ENCODE measurements around the gene EDA.

DNA sequence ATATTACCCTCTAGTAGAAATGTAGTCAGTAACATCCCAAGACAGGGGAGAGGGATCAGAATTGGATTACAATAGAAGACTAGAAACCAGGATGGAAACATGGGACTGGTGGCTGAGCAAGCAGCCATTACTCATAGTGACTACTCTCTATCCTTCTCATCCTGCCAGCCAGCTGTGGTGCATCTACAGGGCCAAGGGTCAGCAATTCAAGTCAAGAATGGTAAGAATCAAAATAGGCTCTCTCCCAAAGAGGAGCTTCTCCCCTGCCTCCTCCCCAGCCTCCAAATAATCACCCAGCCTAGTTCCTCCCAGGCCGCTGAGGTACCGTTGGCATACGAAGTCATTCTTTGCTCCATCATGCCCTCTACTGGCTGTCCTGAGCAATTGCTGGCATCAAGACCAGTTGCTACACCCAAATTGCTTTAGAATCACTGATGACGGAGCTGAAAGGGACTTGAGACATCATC, 414.4 kb downstream of the EDA start:
- TF ChIP-seq, protein P1, sequence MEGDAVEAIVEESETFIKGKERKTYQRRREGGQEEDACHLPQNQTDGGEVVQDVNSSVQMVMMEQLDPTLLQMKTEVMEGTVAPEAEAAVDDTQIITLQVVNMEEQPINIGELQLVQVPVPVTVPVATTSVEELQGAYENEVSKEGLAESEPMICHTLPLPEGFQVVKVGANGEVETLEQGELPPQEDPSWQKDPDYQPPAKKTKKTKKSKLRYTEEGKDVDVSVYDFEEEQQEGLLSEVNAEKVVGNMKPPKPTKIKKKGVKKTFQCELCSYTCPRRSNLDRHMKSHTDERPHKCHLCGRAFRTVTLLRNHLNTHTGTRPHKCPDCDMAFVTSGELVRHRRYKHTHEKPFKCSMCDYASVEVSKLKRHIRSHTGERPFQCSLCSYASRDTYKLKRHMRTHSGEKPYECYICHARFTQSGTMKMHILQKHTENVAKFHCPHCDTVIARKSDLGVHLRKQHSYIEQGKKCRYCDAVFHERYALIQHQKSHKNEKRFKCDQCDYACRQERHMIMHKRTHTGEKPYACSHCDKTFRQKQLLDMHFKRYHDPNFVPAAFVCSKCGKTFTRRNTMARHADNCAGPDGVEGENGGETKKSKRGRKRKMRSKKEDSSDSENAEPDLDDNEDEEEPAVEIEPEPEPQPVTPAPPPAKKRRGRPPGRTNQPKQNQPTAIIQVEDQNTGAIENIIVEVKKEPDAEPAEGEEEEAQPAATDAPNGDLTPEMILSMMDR (conservative IDR thresholded peaks at IDR 0.05; ENCODE audit: low read depth, low read length): peak; percentile 82
- no peak for TF ChIP-seq EZH2 (IDR thresholded peaks at IDR 0.05; ENCODE audit: low read length, unreplicated experiment)

All from PC-3 (cell line).